Aorta (tissue), 5 donors: Measurements from ENCODE around the gene GPR4. TPM values are rescaled to one million over a fixed set of nuclear protein-coding genes. Genes with fewer than 3 reads are reported as not detected.

ENCODE experiments used
- ATAC-seq: fragments of 200-7000 bp; cut with Tn5 transposase; one replicate; pipeline ENCODE4 v1.9.1; 2022; ENCODE audit warnings: moderate library complexity; ENCODE audit not compliant: low FRiP score
- DNase-seq, 2 donors: peaks; one replicate each; pipeline ENCODE4 v3.0.0-alpha.2; 2020
- H3K27ac ChIP-seq, 2 donors: one replicate each; pipeline ENCODE4 v1.5.1; 2013; ENCODE audit warnings: low read length in 2 of 2, mild to moderate bottlenecking in 2 of 2, moderate library complexity in 2 of 2, control low read depth in 1 of 2, inconsistent platforms in 1 of 2, low read depth in 1 of 2
- H3K27me3 ChIP-seq, 2 donors: one replicate each; pipeline ENCODE4 v1.6.1; 2013; ENCODE audit warnings: control low read depth in 1 of 2, low read length in 1 of 2, mild to moderate bottlenecking in 1 of 2, moderate library complexity in 1 of 2; ENCODE audit not compliant: insufficient read depth in 2 of 2, control insufficient read depth in 1 of 2
- H3K36me3 ChIP-seq, 2 donors: one replicate each; pipeline ENCODE4 v1.6.1; 2013; ENCODE audit warnings: control low read depth in 1 of 2, low read length in 1 of 2, mild to moderate bottlenecking in 1 of 2; ENCODE audit not compliant: insufficient read depth in 2 of 2, control insufficient read depth in 1 of 2
- H3K4me1 ChIP-seq, 2 donors: one replicate each; pipeline ENCODE4 v1.6.1; 2013; ENCODE audit warnings: low read length in 2 of 2, control low read depth in 1 of 2, mild to moderate bottlenecking in 1 of 2, moderate library complexity in 1 of 2; ENCODE audit not compliant: insufficient read depth in 2 of 2, control insufficient read depth in 1 of 2
- H3K4me3 ChIP-seq, 2 donors: one replicate each; pipeline ENCODE4 v1.5.1; 2013; ENCODE audit warnings: low read length in 2 of 2, control low read depth in 1 of 2, mild to moderate bottlenecking in 1 of 2
- H3K9me3 ChIP-seq: one replicate; pipeline ENCODE4 v1.6.1; 2013; ENCODE audit warnings: mild to moderate bottlenecking, low read length; ENCODE audit not compliant: control insufficient read depth
- WGBS, 2 donors: extraction: QIAGEN DNeasy Blood & Tissue Kit; methylation state at CpG; one replicate each; pipeline ENCODE4 v1.1.7; 2013; 5-methylcytosine and 5-hydroxymethylcytosine counted together
- intact Hi-C, 2 donors: fragments of 100-400 bp; cut with DNase I; formaldehyde crosslinking; loops; one replicate each; pipeline versions ENCODE4 v1.14.2 to v1.15.0; 2022
- polyA plus RNA-seq, 2 donors: library from polyadenylated mRNA; stranded (reverse); fragments of 200-250 nt; gene quantifications; one replicate each; pipeline ENCODE4 v1.2.3, GENCODE V29; 2013
- total RNA-seq, 2 donors: library from RNA; stranded (reverse); fragmentation: NEBNext Ultra II Directional; extraction: Animal tissue kit (Norgen Biotek cat#: 25700); gene quantifications; one replicate each; pipeline ENCODE4 v1.2.1, GENCODE V29; 2021
- donor health status: healthy with polysubstance abuse.
- donor health status: Bipolar disorder and iron deficiency.
- donor health status: DM: no; HTN: no; CAD: no.
- donor health status: DM: no; HTN: no; CAD: no.
- donor health status: DM: yes; HTN: yes; CAD: no.

GPR4 gene
- total and polyA plus RNA-seq, 4 donors = 0.63 to 10.9 (median 5.9) TPM

DNA sequence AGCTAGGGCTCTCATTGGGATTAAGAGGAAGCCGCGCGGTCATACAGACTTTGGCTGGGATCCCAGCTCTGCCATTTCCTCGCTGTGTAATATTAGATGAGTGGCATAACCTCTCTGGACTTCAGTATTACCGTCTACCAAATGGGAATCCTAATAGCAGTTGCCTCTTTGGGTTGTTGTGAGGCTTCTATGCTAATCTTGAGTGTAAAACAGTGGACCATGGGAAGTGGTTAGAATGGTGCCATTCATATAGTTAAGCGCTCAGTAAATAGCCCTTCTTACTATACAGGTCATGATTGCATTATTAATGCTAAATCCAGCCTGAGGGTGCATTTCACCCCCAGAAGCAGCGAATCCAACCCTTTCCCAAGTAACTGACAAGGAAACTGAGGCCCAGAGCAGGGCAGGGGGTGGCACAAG, 16.8 kb downstream of the GPR4 start:
- Histone ChIP-seq H3K27ac (peak overlapping the region in 1 of 2 donors; percentile 77), H3K9me3 (no peaks in the 10 kb centered on the region), H3K4me1 (no peaks in the 10 kb centered on the region), H3K36me3 (no peaks in the 10 kb centered on the region), H3K4me3 (peak overlapping the region; percentile 32 to 49), H3K27me3 (no peaks in the 10 kb centered on the region)
- no peak for ATAC-seq
- no peak for DNase-seq
- 25% methylated on average over 7 of the region's 7 CpGs for WGBS, 2 donors
- intact Hi-C loops = loop anchor here in 1 of 2 donors (2.0 kb wide), 1 partner anchor 108 kb away; the partner anchor contains the start of gene QPCTL

GRCh38 chr19:45584332-45585157, 17.5 kb downstream of the GPR4 start, which contains the start of gene OPA3:
Gene OPA3 (minus strand): TSS chr19:45584802. CDS start chr19:45584764, 38 bp downstream.
- Histone ChIP-seq H3K27me3 (no peaks in the 10 kb centered on the region), H3K4me3 (peak within 1 kb of the TSS; percentile 39 to 50), H3K4me1 (no peaks in the 10 kb centered on the region), H3K9me3 (no peaks in the 10 kb centered on the region), H3K27ac (peak within 1 kb of the TSS in 1 of 2 donors; percentile 90), H3K36me3 (no peaks in the 10 kb centered on the region)
- ATAC-seq (peak; percentile 98), DNase-seq (peak; percentile 100)
- intact Hi-C loops = loop anchor here in 1 of 2 donors (2.0 kb wide), 1 partner anchor 108 kb away; the partner anchor contains the start of gene QPCTL
- WGBS, 2 donors = 0% methylated on average over 63 of the region's 63 CpGs

DNA sequence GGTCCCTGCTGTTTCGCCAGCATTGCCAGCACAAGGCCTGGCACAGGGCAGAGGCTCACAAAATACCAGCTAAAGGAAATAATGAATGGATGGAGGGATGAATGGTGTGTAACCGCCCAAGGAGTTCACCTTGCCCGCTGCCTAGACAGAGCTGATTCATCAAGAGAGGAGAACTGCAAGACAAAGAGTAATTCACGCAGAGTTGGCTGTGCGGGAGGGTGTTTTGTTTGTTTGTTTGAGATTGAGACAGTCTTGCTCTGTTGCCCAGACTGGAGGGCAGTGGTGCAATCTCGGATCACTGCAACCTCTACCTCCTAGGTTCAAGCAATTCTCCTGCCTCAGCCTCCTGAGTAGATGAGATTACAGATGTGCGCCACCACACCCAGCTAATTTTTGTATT, 20.4 kb downstream of the GPR4 start:
- Histone ChIP-seq H3K27ac (no peak overlapping the region), H3K36me3 (no peaks in the 10 kb centered on the region), H3K9me3 (no peaks in the 10 kb centered on the region), H3K4me1 (no peaks in the 10 kb centered on the region), H3K4me3 (no peak overlapping the region), H3K27me3 (no peaks in the 10 kb centered on the region)
- 91 to 92% methylated on average over 7 of the region's 7 CpGs for WGBS, 2 donors
- intact Hi-C loops = no loop called here
- DNase-seq (no peak), ATAC-seq (no peak)

DNA sequence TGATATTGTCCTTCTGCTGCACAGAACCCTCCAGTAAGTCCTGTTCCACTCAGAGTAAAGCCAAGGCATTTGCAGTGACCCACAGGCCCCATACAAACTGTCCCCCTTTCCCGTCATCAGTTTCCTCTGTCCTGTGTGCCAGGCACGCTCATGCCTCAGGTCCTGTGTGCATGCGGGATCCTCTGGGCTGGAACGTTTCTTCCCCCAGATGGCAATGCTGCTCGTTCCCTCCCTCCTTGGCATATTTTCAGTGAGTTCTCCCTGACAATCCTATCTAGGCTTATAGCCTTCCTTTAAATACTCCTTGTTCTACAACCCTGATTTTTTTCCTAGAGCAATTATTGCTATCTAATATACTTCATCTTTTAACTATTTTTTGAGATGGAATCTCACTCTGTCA, 23.2 kb downstream of the GPR4 start:
- Histone ChIP-seq H3K27ac (no peak overlapping the region), H3K27me3 (no peaks in the 10 kb centered on the region), H3K4me3 (no peak overlapping the region), H3K4me1 (no peaks in the 10 kb centered on the region), H3K9me3 (no peaks in the 10 kb centered on the region), H3K36me3 (no peaks in the 10 kb centered on the region)
- 49 to 53% methylated on average over 5 of the region's 5 CpGs for WGBS, 2 donors
- intact Hi-C loops = loop anchor here in 1 of 2 donors (5.0 kb wide), 1 partner anchor 57 kb away; no protein-coding TSS in a partner anchor
- no peak for ATAC-seq
- no peak for DNase-seq

- 55 to 56% methylated on average over 11 of the region's 11 CpGs for WGBS, 2 donors
- Histone ChIP-seq H3K27ac (no peak overlapping the region), H3K9me3 (no peaks in the 10 kb centered on the region), H3K36me3 (no peaks in the 10 kb centered on the region), H3K4me3 (no peak overlapping the region), H3K4me1 (no peaks in the 10 kb centered on the region), H3K27me3 (no peaks in the 10 kb centered on the region)
- DNase-seq = no peak
- no peak for ATAC-seq
- intact Hi-C loops = loop anchor here in 1 of 2 donors (5.0 kb wide), 1 partner anchor 55 kb away; no protein-coding TSS in a partner anchor
These were observed 24.7 kb downstream of the GPR4 start for GRCh38 chr19:45577111-45577905.

DNA sequence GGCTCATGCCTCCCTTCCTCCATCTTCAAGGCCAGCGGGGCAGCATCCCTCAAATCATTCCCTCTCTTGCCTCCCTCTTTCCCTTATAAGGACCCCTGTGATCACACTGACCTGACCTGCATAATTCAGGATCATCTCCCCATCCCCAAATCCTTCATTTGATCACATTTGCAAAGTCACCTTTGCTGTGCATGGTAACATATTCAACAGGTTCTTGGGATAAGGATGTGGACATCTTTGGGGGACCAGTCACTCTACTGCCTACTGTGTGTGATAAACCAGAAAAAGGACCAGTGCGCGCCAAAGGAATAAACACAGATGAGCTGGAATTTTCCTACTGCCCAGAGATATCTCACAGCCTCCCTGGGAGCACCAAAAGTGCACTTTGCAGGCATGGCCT, 25.3 kb downstream of the GPR4 start:
- no peak for ATAC-seq
- intact Hi-C loops = loop anchor here in 1 of 2 donors (5.0 kb wide), 1 partner anchor 54 kb away; no protein-coding TSS in a partner anchor
- Histone ChIP-seq H3K4me1 (no peaks in the 10 kb centered on the region), H3K27me3 (no peaks in the 10 kb centered on the region), H3K4me3 (no peak overlapping the region), H3K36me3 (no peaks in the 10 kb centered on the region), H3K9me3 (no peaks in the 10 kb centered on the region), H3K27ac (no peak overlapping the region)
- DNase-seq = no peak
- WGBS, 2 donors = 97 to 98% methylated on average over 3 of the region's 3 CpGs

- H3K4me1 ChIP-seq = no peaks in the 10 kb centered on the region
- no peaks in the 10 kb centered on the region for H3K9me3 ChIP-seq
- ATAC-seq (no peak), DNase-seq (no peak)
- H3K4me3 ChIP-seq = no peak overlapping the region
- whole genome bisulfite sequencing, 2 donors = 90 to 91% methylated on average over 5 of the region's 5 CpGs
- no peak overlapping the region for H3K27ac ChIP-seq
- H3K27me3 ChIP-seq = no peaks in the 10 kb centered on the region
- intact Hi-C loops = loop anchor here in 1 of 2 donors (5.0 kb wide), 1 partner anchor 53 kb away; no protein-coding TSS in a partner anchor
- H3K36me3 ChIP-seq = no peaks in the 10 kb centered on the region
These were observed 26.8 kb downstream of the GPR4 start for GRCh38 chr19:45575216-45575615.

GRCh38 chr19:45574526-45574925, 27.5 kb downstream of the GPR4 start:
- H3K27ac ChIP-seq = no peak overlapping the region
- no peaks in the 10 kb centered on the region for H3K36me3 ChIP-seq
- H3K4me3 ChIP-seq = no peak overlapping the region
- no peaks in the 10 kb centered on the region for H3K27me3 ChIP-seq
- ATAC-seq (no peak), DNase-seq (no peak)
- intact Hi-C loops = no loop called here
- WGBS, 2 donors = 72 to 76% methylated on average over 4 of the region's 4 CpGs
- H3K4me1 ChIP-seq = no peaks in the 10 kb centered on the region
- H3K9me3 ChIP-seq = no peaks in the 10 kb centered on the region
